HPDE6-E6E7 (cell line): ENCODE data around the gene PKP3.

Experiments used
- DNase-seq: peaks from one replicate; pipeline ENCODE4 v3.0.0; 2011; ENCODE audit warnings: missing footprints; ENCODE audit errors: extremely low spot score

The PKP3 gene

DNA sequence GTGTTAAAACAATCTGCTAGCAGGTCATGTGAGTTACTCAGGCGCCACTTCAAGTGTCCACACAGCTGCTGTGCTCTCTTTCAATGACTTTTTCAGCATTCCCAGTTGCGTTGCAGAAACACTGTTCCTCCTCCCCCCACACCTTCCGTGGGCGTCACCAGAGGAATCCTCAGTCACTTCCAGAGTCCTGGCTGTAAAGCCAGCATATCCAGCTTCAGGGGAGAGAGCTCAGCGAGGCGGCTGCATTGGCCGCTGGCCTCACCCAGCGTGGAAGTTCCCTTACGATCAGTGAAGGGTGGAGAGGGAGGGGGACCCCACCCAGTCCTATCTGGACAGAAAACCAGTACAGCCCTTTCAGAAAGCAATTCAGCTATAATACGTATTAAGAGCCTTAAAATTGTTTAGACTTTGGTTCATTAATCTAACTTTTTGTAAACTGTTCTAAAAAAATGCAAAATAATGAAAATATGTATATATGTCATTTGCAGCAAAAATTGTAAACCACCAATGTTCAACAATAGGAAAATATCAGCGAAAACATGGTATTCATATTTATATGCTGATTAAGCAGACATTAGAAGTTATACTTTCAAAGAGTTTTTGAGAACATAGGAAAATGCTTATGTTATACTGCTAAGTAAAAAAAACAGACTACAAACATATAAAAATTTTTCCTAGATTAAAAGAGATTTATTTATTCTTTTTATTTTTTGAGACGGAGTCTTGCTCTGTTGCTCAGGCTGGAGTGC, 50.6 kb downstream of the PKP3 start:
- no peak for DNase-seq

DNA sequence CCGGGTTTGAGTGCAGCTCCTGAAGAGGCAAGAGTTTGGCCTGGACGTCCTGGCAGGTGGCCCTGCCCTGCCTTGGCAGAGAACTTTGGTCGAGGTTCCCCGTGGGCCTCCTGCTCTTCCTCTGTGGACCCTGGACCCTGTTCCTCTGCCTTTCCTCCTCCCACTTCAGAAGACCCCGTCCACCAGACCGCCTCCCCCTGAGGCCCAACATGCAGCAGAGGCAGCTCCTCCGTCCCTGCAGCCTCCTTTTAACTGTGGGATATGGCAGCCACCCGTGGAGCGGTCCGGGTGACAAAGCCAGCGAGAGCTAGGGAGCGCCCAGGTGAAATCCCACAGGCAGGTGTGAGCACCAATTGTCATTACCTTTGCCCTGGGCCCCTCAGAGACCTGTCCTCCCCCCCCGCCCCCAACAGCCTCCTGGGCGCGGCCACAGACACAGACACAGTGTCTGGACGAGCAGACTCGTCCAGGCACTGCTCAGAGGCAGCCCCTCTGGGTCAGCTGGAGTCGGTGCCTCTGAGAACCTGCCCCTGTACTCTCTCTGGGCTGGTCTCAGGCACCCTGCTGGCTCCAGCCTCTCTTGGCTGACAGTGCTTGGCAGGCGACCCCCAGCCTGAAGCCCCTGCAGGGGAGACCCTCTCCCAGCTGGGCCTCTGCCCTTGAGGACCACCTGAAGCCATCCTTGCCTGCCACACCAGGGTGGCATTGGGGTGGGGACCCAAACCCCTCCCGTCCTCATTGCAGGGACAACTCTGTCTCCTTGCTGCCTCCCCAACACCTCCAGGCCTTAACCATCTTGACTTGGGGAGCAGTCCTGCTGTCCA, 52.0 kb downstream of the PKP3 start:
- DNase-seq, result no peak

DNA sequence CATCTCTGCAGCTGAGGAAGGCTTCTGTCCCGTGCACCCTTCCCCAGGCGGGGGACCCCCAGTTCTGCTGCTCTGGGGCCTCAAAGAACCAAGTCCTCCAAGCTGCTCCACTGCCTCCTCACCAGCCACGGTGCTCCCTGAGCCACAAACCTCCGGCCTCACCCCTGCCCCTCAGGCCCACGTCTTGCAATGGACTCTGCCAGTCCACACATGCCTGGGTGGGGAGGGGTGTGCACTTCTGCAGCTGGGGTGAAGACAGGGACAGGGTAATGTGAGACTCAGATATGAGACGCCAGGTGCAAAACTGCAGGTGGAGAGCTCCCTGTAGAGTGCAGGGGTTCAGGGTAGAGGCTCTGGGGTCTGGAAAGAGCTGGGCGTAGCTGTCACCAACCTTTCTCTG, 52.9 kb downstream of the PKP3 start:
- no peak for DNase-seq

DNA sequence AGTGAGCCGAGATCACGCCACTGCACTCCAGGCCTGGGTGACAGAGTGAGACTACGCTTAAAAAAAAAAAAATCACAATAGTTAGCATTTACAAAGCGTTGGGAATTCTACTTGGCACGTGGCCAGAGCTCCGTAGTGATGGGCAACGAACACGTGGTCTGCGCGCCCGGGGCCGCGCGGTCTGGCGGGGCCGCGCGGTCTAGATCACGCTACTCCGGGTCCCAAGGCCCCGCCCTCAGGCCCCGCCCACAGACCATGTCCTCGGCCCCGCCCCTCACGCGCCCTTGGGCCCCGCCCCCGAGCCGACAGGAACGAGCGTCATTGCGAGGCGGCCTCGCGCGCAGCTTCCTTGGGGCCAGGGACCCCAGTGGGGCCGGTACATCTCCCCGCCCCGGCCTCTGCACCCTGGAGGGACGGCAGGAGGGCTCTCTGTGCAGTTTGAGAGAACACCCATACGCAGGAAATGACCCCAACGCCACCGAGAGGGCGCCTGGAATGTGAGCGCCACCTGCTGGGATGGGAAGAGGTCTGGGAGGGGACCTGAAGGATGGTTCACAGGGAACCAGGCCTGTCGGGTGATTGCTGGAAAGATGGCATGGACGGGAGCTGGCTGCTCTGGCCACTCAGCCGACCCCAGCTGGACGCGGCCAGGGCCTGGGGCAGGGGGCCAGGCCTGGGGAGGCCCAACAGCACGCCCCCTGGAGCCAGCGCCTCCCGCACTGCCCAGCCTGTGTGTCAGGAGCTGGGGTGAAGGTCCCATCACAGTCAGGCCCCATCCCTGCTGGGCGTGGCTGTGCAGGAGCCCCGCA, 54.1 kb downstream of the PKP3 start:
- peak; percentile 78 for DNase-seq

DNA sequence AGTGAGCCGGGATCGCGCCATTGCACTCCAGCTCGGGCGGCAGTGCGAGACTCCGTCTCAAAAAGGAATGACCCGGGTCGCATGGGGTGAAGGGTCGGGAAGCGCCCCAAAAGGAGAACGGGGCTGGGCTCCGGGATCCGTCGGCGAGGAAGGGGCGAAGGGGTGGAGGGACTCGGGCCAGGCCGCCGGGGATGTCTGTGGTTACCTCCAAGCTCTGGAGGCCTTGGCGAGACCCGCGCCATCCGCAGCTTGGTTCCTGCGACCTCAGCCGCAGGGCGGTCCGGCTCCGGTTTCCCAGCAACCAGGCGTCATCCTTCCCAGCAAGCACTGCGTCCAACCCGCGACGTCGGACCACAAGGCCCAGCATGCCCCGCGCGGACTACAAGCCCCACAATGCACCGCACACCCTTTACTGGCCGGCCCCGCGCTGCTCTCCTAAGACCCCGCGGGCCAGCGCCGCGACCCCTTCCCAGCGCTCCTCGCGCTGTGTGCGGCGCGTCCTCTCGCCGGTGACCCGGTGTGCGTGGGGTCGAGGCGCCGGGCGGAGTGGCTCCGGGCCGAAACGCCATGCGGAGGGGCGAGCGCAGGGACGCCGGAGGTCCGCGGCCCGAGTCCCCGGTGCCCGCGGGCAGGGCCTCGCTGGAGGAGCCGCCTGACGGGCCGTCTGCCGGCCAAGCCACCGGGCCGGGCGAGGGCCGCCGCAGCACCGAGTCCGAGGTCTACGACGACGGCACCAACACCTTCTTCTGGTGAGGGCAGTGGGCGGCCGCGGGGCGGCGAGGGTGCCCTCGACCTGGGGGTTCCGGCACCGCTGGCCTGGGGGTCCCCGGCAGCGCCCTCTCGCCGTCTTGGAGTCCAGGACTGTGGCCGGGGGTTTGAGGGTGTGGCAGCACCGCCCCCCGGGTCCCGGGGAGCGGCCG, 56.1 kb downstream of the PKP3 start, which contains the start of gene PTDSS2:
PTDSS2 (plus strand) TSS at position 391 of the 920 bp plus-strand sequence; CDS start at position 568, 177 bp downstream.
- peak; percentile 74 for DNase-seq

DNA sequence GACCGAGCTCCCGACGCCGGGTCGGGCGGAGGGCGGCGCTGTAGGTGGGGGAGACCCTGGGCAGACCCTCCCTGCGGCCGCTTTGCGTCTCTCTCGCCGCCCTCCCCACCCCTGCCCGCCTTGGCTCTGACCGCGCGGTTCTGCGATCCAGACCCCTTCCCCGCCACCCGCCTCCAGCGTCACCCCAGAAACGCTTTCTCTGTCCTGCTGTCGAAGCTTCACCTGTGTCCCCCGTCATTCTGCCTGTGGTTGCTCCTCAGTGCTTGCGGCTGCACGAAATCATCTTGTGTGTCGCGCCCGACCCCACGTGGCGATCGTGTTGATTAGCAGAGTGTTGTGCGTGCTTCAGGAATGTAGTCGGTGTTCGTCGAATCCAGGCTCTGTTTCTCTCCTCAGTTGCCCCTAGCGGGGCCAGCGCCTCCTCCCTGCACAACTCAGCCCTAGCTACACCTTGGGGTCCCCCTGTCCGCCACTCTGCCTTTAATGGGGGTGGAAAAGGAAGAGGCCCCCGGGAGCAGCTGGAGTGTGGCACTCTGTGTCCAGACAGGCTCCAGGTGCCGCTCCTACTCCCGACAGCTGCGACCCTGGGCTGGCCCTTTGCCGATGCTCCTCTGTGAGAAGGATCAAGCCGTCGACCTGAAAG, 56.9 kb downstream of the PKP3 start:
- DNase-seq, result peak; percentile 54

DNA sequence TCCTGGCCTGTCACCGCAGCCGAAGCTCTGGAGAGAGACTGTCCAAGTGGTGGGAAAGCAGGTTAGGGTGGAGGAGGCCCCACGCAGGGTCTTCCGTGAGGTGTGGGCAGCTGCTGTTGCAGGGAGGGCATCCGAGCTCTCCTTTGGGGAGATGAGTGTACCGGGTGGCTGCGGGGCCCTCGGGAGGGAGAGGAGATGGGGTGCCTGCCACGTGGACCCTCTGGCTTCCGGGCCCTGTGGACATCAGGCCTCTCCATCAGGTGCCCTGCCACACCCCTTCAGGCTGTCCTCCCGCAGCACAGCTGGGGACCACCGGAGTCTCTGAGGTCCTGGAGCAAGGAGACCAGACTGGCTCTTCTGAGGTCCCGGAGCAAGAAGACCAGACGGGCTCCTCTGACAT, 57.7 kb downstream of the PKP3 start:
- DNase-seq, result no peak

DNA sequence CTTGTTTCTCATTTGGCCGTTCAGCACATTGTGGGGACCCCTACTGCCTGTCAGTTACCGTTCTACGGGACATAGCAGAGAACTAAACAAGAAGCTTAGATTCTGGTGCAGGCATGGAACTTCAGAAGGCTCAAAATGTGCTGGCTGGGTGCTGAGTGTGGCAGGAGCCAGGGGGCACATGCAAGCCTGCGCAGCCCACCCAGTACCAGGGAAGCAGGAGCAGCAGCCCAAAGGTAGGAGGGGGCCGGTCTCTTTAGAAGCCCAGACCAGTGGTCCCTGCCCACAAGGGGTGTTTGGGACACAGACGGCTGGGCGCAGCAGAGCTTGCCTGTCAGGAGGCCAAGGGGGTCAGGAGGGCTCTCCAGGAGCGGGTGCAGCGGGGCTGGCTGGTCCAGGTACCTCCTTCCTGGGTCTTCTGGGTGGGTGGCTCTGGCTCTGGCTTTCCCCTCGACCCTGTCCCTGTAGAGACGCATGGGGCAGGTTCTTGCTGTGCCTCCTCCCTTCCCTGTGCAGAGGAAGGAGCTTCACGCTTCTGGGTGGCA, 58.3 kb downstream of the PKP3 start:
- no peak for DNase-seq

DNA sequence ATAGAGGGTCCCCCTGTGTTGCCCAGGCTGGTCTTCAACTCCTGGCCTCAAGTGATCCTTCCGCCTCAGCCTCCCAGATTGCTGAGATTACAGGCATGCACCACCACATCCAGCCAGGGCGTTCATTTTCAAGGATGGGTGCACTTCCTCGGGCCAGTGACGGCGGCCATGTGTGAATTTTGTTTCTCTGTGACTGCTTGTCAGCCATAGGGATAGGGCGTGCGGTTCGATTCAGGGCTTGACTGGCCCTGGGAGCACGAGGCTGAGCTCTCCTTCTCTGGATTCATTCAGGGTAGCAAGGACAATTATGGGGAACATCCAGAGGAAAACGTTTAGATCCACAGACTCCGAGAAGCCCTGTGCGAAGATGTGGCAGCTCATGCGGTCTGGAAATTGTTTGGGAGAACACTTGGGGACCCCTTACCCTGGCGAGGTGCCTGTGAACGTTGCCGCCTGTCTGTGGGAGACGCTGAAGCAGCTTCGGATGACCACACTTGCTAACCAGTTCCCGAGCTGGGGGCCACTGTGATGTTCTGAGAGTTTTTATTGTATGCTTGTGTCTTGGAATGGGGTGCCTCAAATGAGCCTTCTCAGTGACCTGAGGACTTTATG, 59.0 kb downstream of the PKP3 start:
- DNase-seq, result no peak

DNA sequence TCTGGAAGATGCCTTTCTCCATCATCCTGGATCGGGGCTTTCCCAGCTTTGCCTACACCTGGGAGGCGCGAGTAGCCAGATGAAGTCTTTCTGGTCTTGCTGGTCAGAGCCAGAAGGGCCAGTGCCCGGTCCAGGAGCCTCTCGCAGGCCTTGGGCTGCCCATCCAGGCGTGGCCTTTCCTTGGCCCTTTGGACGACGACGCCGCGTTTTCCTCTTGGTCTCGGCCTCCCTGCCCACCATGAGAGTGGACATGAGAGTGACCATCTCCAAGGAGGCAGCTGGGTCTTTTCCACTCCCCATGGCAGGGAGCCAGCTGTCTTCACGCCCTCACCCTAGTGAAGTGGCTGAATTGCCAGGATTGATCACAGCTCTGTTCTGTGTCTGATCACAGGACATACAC, 59.6 kb downstream of the PKP3 start:
- DNase-seq, result no peak

DNA sequence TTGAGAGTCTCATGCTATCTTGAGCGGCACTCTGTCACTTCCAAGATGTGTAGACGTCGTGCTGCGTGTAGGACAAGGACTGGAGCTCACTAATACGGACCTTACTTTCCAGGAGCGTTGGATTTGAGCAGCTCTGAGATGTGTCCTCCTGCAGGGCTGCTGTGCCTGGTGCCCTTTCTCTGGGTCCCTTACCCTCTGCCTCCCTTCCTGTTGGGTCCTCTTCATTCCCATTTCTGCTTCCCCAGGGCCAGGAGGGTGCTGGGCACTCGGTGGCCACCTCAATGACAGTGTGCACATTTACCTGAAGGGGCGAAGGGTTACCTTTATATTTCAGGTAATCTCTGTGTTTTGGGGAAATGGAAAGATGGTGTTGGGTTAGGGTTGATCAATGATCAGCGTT, 60.0 kb downstream of the PKP3 start:
- DNase-seq, result no peak
